ENCODE measurements around the gene TLCD1. TPM values are rescaled to one million over a fixed set of nuclear protein-coding genes. Genes with fewer than 3 reads are reported as not detected.

TLCD1 gene
- total and polyA plus RNA-seq, 2 donors (not counting 1 experiment from before 2014, with no cell fraction given) = 0.49 to 3.1 TPM

GRCh38 chr17:28689011-28689410 lies 37.0 kb downstream of the TLCD1 start:
- H3K4me3 Mint-ChIP-seq = no peak overlapping the region
- CTCF ChIA-PET = interaction anchor here (1.7 kb wide), 1 partner anchor 45 kb away, joined by 4 read pairs; no protein-coding TSS in a partner anchor

GRCh38 chr17:28688481-28688880 lies 37.6 kb downstream of the TLCD1 start:
- H3K9me3 ChIP-seq (ENCODE audit: control extremely low read depth in 1 of 3, control insufficient read depth in 2 of 3, insufficient read depth in 1 of 3, low read length in 2 of 3) = no peaks in the 10 kb centered on the region
- intact Hi-C loops (cut with micrococcal nuclease) = no loop called here
- ATAC-seq (ENCODE audit: low read depth) = no peak
- no peak overlapping the region for H3K4me2 ChIP-seq (replicated peaks; ENCODE audit: low read depth, low read length, poor library complexity, severe bottlenecking)
- peaks cover 21 to 77% of the 10 kb centered on the region in 2 experiments for H3K36me3 ChIP-seq (replicated peaks in 1 of 2; ENCODE audit: control extremely low read depth in 1 of 2, control insufficient read depth in 1 of 2, extremely low read depth in 1 of 2, insufficient read depth in 2 of 2, low read length in 1 of 2)
- no peaks in the 10 kb centered on the region for H3K79me2 ChIP-seq (ENCODE audit: control insufficient read depth, insufficient read depth, low read length)
- H4K20me1 ChIP-seq (ENCODE audit: control insufficient read depth, insufficient read depth, low read length, poor library complexity, severe bottlenecking) = peaks cover 7% of the 10 kb centered on the region
- Mint-ChIP-seq H3K4me1 (no peaks in the 10 kb centered on the region), H3K27me3 (no peaks in the 10 kb centered on the region), H3K9me3 (ENCODE audit: insufficient read depth) (no peaks in the 10 kb centered on the region), H3K27ac (no peak overlapping the region), H3K4me3 (no peak overlapping the region)
- no CpG with 5 or more reads among the region's 4 CpGs for WGBS (ENCODE audit: insufficient coverage)
- ChIA-PET POLR2A (no interaction called here), CTCF (interaction anchor here (1.7 kb wide), 1 partner anchor 45 kb away, joined by 4 read pairs; no protein-coding TSS in a partner anchor)
- H3K27ac ChIP-seq (ENCODE audit: low read length in 2 of 2) = no peak overlapping the region
- H3K4me3 ChIP-seq (ENCODE audit: control extremely low read depth in 1 of 5, extremely low read depth in 1 of 5, insufficient read depth in 1 of 5, low read depth in 2 of 5, low read length in 4 of 5) = no peak overlapping the region
- DNase-seq = no peak
- H3K9ac ChIP-seq (ENCODE audit: low read length) = no peak overlapping the region
- TF ChIP-seq CTCF (IDR thresholded peaks at IDR 0.05) = no peak
- no peak for TF ChIP-seq EZH2 (IDR thresholded peaks at IDR 0.05; ENCODE audit: borderline replicate concordance, insufficient read depth, low read depth, low read length, poor library complexity, severe bottlenecking)
- H3K27me3 ChIP-seq (replicated peaks in 1 of 4; ENCODE audit: control extremely low read depth in 1 of 4, control insufficient read depth in 3 of 4, insufficient read depth in 4 of 4, low read length in 3 of 4) = no peaks in the 10 kb centered on the region
- H3K4me1 ChIP-seq (ENCODE audit: control insufficient read depth in 2 of 2, insufficient read depth in 2 of 2, low read length in 2 of 2) = no peaks in the 10 kb centered on the region
- H2AFZ ChIP-seq (ENCODE audit: insufficient read depth, low read depth, low read length, poor library complexity, severe bottlenecking) = no peak overlapping the region

More at GRCh38 chr17:28689011-28689410, 37.0 kb downstream of the TLCD1 start:
- Histone ChIP-seq H3K4me1 (ENCODE audit: control insufficient read depth in 2 of 2, insufficient read depth in 2 of 2, low read length in 2 of 2) (no peaks in the 10 kb centered on the region), H3K27me3 (replicated peaks in 1 of 4; ENCODE audit: control extremely low read depth in 1 of 4, control insufficient read depth in 3 of 4, insufficient read depth in 4 of 4, low read length in 3 of 4) (no peaks in the 10 kb centered on the region), H3K27ac (ENCODE audit: low read length in 2 of 2) (no peak overlapping the region), H3K4me2 (replicated peaks; ENCODE audit: low read depth, low read length, poor library complexity, severe bottlenecking) (no peak overlapping the region), H4K20me1 (ENCODE audit: control insufficient read depth, insufficient read depth, low read length, poor library complexity, severe bottlenecking) (peaks cover 7% of the 10 kb centered on the region), H3K9ac (ENCODE audit: low read length) (no peak overlapping the region), H3K79me2 (ENCODE audit: control insufficient read depth, insufficient read depth, low read length) (no peaks in the 10 kb centered on the region), H3K36me3 (replicated peaks in 1 of 2; ENCODE audit: control extremely low read depth in 1 of 2, control insufficient read depth in 1 of 2, extremely low read depth in 1 of 2, insufficient read depth in 2 of 2, low read length in 1 of 2) (peaks cover 23 to 79% of the 10 kb centered on the region in 2 experiments), H2AFZ (ENCODE audit: insufficient read depth, low read depth, low read length, poor library complexity, severe bottlenecking) (no peak overlapping the region), H3K9me3 (ENCODE audit: control extremely low read depth in 1 of 3, control insufficient read depth in 2 of 3, insufficient read depth in 1 of 3, low read length in 2 of 3) (no peaks in the 10 kb centered on the region), H3K4me3 (ENCODE audit: control extremely low read depth in 1 of 5, extremely low read depth in 1 of 5, insufficient read depth in 1 of 5, low read depth in 2 of 5, low read length in 4 of 5) (no peak overlapping the region)
- no peaks in the 10 kb centered on the region for H3K9me3 Mint-ChIP-seq (ENCODE audit: insufficient read depth)
- TF ChIP-seq CTCF (IDR thresholded peaks at IDR 0.05) (no peak), EZH2 (IDR thresholded peaks at IDR 0.05; ENCODE audit: borderline replicate concordance, insufficient read depth, low read depth, low read length, poor library complexity, severe bottlenecking) (no peak)
- ATAC-seq (ENCODE audit: low read depth) (no peak), DNase-seq (no peak)
- POLR2A ChIA-PET = no interaction called here
- WGBS (ENCODE audit: insufficient coverage) = 100% methylated on average over 1 of the region's 3 CpGs
- H3K4me1 Mint-ChIP-seq = no peaks in the 10 kb centered on the region
- intact Hi-C loops (cut with micrococcal nuclease) = no loop called here
- no peak overlapping the region for H3K27ac Mint-ChIP-seq
- no peaks in the 10 kb centered on the region for H3K27me3 Mint-ChIP-seq
